NCI-H446 treated with DMSO at 0.1 percent for 48 hours (cell line): ENCODE results near the gene NMT1.
A peak's percentile ranks its signal among the peaks of the same experiment; 100 is the strongest.

Experiments used
- DNase-seq: peaks from one replicate; lab custom pipeline; 2025; lab: John Stamatoyannopoulos, UW

The NMT1 gene

GRCh38 chr17:45060797-45061605 lies at the start of gene NMT1:
Gene NMT1 (plus strand): TSS chr17:45061317. CDS start chr17:45061330, 13 bp downstream.
- DNase-seq = peak; percentile 99

GRCh38 chr17:45011767-45012166 lies 49.4 kb upstream of the NMT1 start:
- no peak for DNase-seq

- peak; percentile 88 for DNase-seq
Measured at GRCh38 chr17:45013021-45013997, 47.8 kb upstream of the NMT1 start.

- DNase-seq = peak; percentile 15
Measured at GRCh38 chr17:45016237-45016636, 44.9 kb upstream of the NMT1 start.

GRCh38 chr17:45016823-45017222 lies 44.3 kb upstream of the NMT1 start:
- no peak for DNase-seq

- DNase-seq = no peak
Measured at GRCh38 chr17:45018514-45018847, 42.6 kb upstream of the NMT1 start.

- no peak for DNase-seq
Measured at GRCh38 chr17:45018848-45019711, 42.0 kb upstream of the NMT1 start.

- no peak for DNase-seq
Measured at GRCh38 chr17:45020354-45021138, 40.6 kb upstream of the NMT1 start.

GRCh38 chr17:45021607-45022287 lies 39.4 kb upstream of the NMT1 start:
- no peak for DNase-seq

GRCh38 chr17:45022288-45022648 lies 38.8 kb upstream of the NMT1 start:
- no peak for DNase-seq

GRCh38 chr17:45022655-45023339 lies 38.3 kb upstream of the NMT1 start:
- DNase-seq = peak; percentile 82

GRCh38 chr17:45029096-45029495 lies 32.0 kb upstream of the NMT1 start:
- DNase-seq = no peak

- DNase-seq = no peak
Measured at GRCh38 chr17:45029758-45030423, 31.2 kb upstream of the NMT1 start.

GRCh38 chr17:45030733-45031132 lies 30.4 kb upstream of the NMT1 start:
- no peak for DNase-seq

GRCh38 chr17:45031231-45032173 lies 29.6 kb upstream of the NMT1 start:
- no peak for DNase-seq

- no peak for DNase-seq
Measured at GRCh38 chr17:45032174-45032541, 29.0 kb upstream of the NMT1 start.

- no peak for DNase-seq
Measured at GRCh38 chr17:45034599-45034998, 26.5 kb upstream of the NMT1 start.

GRCh38 chr17:45035848-45036247 lies 25.3 kb upstream of the NMT1 start:
- DNase-seq = no peak
